Measurements from ENCODE around the gene UIMC1. TPM values are rescaled to one million over a fixed set of nuclear protein-coding genes. Genes with fewer than 3 reads are reported as not detected.
"Not testable (repeated sequence)": the region's sequence is repeated elsewhere in the genome, so short reads cannot be mapped to it uniquely, and the experiment has no call there.

The UIMC1 gene
- total RNA-seq, 1 donor from 2014 or later, result 32.9 TPM

DNA sequence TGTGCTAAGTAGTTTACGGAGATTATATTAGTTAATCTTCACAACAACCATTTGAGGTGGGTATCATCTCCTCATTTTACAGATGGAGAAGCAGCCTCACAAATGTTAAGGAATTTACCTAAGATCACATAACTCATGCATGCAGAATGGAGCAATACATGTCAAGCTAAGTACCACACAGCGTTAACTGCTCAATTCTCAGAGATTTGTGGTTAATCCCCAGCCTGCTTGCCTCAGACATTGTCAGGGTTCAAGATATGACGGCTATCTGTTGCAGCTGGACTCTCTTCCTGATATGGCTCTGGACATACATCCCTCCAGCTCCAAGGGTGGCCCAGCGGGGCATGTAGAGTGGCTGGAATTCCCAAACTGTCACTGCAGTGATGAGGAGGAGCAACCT is 8.6 kb upstream of the UIMC1 start:
- no peak for DNase-seq
- intact Hi-C loops (cut with micrococcal nuclease), result no loop called here
- no peak for ATAC-seq

DNA sequence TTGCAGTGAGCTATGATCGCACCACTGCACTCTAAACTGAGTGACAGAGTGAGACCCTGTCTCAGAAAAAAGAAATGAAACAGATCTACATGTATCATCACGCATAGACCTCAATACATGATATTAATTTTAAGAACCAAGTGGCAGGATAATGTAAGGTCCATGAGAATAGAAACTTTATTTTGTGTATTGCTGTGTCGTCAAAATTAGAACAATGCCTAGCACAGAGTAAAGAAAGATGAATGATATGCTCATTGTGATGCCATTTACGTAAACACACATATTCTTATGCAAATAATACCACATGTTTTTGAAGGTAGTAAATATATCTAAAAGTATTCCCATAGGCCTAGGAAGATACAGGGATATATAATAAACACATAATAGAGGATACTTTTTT is 3.6 kb upstream of the UIMC1 start:
- intact Hi-C loops (cut with micrococcal nuclease), result no loop called here
- no peak for ATAC-seq

DNA sequence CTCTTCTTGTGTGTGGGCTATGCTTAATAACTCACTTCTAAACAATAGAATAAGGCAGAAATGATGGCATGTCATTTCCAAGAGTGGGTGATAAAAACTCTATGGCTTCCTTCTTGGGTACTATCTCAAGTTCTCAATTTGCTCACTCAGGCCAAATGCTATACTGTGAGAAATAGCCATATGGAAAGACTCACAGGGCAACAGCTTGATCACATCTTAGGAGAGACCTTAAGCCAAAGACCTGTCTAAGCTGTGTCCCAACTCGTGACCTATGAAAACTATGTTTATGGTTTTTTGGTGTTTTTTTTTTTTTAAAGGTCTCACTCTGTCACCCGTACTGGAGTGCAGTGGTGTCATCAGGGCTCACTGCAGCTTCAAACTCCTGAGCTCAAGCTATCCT is 2.1 kb upstream of the UIMC1 start:
- intact Hi-C loops (cut with micrococcal nuclease), result no loop called here
- no peak for ATAC-seq
- DNase-seq, result no peak

More for the DNA sequence above, 3.6 kb upstream of the UIMC1 start:
- no peak for DNase-seq

DNA sequence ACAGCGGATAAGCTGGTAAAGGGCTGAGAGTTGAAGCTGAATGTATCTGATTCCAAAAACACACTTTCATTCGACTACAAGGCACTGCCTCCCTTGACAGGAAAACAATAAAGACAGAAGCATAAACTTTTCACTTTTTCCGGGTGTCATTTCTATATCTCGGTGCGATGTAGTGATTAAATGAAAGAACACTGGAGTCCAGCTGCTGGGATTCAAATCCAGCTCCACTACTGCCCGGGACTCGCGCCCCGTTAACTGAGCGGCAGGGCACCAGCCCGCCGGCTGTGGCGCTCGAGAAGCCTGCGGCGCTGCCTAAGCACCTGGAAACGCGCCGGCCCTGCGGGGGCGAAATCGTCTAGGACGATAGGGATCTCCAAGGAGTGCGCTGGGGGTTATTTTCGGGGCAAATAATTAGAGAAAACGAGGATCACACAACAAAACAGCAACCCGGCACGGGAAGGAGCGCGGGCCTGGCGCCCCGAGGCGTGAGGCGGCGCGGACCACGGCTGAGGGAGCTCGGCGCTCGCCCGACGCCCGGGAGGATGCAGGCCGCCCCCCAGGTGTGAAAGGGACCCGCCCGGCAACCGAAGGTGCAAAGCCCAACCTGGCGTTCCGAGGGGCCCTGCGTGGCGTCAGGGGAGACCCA is 837 bp downstream of the UIMC1 start:
- intact Hi-C loops (cut with micrococcal nuclease), result no loop called here
- ATAC-seq (peak; percentile 86), DNase-seq (peak; percentile 87)

DNA sequence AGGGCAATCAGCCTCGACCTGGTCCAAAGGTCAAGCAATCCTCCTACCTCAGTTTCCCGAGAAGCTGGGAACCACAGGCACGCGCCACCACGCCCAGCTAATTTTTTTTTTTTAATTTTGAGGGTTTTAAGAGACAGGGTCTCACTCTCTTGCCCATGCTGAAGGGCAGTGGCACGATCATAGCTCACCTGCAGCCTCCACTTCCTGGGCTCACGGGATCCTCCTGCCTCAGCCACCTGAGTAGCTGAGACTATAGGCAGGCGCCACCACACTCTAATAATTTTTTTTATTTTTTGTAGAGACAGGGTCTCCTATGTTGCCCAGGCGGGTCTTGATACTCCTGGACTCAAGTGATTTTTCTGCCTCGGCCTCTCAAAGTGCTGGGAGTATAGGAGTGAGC is 1.6 kb downstream of the UIMC1 start:
- intact Hi-C loops (cut with micrococcal nuclease), result no loop called here
- DNase-seq, result no peak
- no peak for ATAC-seq

DNA sequence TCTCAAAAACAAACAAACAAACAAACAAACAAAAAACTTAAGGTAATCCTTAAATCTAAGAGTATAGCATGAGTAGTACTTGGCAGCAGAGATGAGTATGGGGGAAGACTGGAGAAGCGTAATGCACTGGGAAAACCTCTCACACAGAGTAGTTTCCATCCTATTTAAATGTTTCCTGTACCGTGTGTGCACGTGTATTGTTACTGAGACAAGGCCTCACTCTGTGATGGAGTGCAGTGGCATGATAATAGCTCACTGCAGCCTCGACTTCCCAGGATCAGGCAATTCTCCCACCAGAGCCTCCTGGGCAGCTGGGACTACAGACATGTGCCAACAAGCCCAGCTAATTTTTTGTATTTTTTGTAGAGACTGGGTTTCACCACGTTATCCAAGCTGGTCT is 2.9 kb downstream of the UIMC1 start:
- DNase-seq (no peak), ATAC-seq (no peak)
- intact Hi-C loops (cut with micrococcal nuclease), result no loop called here

DNA sequence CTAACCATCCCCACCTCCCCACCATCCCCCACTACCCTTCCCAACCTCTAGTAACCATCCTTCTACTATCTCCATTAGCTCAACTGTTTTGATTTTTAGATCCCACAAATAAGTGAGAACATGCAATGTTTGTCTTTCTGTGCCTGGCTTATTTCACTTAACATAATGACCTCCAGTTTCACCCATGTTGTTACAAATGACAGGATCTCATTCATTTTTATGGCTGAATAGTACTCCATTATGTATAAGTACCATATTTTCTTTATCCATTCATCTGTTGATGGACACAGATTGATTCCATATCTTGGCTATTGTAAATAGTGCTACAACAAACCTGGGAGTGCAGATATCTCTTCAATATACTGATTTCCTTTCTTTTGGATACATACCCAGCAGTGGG is 7.1 kb downstream of the UIMC1 start:
- intact Hi-C loops (cut with micrococcal nuclease); DNase-seq; ATAC-seq: not testable (repeated sequence)

DNA sequence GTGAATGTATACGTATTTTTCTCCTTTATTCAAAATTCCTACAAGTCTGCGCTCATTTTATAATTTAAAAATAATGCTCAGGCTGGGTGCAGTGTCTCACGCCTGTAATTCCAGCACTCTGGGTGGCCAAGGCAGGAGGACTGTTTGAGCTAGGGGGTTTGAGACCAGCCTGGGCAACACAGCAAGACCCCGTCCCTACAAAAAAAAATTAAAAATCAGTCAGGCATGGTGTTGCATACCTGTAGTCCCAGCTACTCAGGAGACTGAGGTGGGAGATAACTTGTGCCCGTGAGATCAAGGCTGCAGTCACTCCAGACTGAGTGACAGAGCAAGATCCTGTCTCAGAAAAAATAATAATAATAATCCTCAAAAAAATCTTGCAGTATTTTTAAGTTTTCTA is 7.8 kb downstream of the UIMC1 start:
- DNase-seq (no peak), ATAC-seq (no peak)
- intact Hi-C loops (cut with micrococcal nuclease), result no loop called here

DNA sequence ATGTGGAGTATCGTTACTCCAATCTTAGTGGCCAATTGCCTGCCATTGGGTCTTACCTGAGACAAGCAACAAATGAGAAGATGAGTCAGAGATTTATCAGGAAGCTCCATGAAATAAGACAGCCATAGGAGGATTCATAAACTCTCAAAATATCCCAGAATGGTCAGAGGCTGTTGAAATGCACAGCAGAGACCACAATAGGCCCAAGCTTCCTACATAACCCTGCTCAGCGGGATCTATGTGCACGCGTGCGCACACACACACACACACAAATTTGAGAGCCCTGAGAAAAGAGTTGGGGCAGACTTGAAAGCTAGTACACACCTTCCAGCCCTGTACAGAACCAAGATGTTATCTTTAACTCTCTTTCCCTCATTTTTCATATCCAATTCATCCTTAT is 9.8 kb downstream of the UIMC1 start:
- intact Hi-C loops (cut with micrococcal nuclease), result no loop called here
- ATAC-seq (no peak), DNase-seq (no peak)

DNA sequence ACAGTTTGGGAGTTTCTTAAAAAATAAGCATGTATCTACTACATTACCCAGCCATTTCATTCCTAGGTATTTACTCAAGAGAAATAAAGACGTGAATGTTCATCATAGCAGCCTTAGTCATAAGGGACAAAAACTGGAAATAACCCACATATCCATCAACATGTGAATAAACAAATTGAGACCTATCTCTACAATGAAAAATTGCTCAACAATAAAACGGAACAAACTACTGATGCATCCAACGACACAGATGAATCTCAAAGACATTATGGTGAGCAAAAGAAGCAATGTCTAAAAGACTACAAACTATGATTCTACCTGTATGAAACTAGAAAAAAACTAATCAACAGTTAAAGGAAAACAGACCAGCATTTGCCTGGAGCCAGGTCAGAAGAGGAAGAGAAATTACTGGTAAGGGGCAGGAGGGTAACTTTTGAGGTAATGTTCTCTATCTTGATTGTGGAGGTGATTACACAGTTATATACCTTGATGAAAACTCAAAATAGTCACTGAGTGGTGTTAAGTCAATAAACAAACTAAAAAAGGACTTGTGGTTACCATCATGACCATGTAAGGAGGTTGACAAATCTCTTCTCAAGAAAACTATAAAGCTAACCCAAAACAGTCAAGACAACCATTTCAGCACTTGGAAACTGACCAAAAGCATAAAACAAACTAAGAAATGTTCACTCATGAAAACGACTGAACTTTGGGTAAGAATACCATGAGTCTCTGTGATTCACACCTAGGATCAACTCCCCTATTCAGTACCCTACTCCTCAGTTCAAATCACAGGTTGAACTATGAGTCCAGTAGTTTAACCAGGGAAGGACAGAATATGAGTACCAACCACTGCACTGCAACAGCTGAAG is 10.4 kb downstream of the UIMC1 start:
- intact Hi-C loops (cut with micrococcal nuclease), result no loop called here
- no peak for ATAC-seq
- no peak for DNase-seq

DNA sequence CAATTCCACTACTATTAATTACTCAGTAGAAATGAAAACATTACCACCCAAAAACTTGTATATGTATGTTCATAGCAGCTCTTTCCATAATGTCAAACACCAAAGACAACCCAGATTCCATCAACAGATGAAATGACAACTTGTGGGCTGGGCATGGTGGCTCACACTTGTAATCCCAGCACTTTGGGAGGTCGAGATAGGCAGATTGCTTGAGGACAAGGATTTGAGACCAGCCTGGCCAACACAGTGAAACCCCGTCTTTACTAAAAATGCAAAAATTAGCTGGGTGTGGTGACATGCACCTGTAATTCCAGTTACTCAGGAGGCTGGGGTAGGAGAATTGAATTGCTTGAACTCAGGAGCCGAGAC is 11.5 kb downstream of the UIMC1 start:
- intact Hi-C loops (cut with micrococcal nuclease), result no loop called here

DNA sequence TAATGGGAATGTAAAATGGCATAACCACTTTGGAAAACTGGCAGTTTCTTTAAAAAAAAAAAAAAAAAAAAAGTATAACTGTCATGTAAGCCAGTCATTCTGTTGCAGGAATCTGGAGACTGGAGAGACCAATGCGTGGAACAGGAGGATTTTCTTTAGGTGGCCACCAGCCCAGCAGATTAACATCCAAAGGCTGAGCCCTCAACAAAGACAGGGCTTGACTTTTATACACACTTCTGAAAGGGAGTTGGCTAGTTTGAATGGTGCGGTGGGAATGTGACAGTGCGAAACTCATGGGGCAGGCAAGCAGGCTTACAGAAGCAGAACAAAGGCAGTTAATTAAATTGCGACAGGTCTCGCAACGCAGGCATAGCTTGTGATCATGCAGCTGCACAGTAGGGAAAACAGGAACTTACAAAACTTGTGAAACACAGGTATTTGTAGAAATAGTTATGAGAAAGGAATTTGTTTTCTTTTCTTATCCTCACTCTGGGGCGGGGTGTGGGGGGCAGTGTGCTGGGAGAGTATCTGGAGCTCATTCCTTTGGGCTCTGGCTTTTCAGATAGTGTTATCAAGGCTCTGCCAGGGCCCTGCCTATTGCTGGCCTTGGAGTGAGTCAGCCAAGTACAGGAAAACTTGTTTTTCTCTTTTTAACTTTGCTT is 12.0 kb downstream of the UIMC1 start:
- ATAC-seq (peak; percentile 73), DNase-seq (peak; percentile 29)
- intact Hi-C loops (cut with micrococcal nuclease), result no loop called here

More for the DNA sequence above, 11.5 kb downstream of the UIMC1 start:
- ATAC-seq (no peak), DNase-seq (no peak)

DNA sequence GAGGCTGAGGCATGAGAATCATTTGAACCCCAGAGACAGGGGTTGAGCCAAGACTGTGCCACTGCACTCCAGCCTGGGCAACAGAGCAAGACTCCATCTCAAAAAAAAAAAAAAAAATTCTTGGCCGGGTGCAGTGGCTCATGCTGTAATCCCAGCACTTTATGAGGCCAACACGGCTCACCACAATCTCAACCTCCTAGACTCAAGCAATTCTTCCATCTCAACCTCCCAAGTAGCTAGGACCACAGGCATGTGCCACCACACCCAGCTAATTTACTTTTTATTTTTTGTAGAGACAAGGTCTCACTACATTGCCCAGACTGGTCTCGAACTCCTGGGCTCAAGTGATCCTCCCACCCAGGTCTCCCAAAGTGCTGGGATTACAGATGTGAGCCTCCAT is 13.5 kb downstream of the UIMC1 start:
- ATAC-seq; DNase-seq; intact Hi-C loops (cut with micrococcal nuclease): not testable (repeated sequence)

DNA sequence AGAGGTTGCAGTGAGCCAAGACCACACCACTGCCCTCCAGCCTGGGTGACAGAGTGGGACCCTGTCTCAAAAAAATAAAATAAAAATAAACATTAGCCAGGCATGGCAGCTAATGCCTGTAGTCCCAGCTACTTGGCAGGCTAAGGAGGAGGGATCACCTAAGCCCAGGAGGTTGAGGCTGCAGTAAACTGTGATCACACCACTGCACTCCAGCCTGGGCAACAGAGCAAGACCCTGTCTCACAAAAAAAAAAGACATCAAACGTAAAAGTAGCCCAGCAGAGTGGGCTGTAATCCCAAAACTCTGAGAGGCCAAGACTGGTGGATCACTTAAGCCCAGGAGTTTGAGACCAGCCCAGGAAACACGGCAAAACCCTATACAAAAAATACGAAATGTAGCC is 19.0 kb downstream of the UIMC1 start:
- no peak for DNase-seq
- no peak for ATAC-seq
- intact Hi-C loops (cut with micrococcal nuclease), result no loop called here

DNA sequence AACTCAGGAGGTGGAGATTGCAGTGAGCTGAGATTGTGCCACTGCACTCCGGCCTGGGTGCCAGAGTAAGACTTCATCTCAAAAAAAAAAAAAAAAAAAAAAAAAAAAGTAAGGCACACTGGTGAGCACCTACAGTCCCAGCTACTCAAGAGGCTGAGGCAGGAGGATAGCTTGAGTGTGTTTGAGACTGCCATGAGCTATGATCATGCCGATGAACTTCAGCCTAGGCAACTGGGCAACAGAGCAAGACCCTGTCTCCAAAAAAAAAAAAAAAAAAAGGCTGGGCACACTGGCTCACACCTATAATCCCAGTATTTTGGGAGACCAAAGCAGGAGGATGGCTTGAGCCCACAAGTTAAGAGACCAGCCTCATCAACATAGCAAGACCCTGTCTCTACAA is 20.3 kb downstream of the UIMC1 start:
- DNase-seq (no peak), ATAC-seq (no peak)
- intact Hi-C loops (cut with micrococcal nuclease), result no loop called here

DNA sequence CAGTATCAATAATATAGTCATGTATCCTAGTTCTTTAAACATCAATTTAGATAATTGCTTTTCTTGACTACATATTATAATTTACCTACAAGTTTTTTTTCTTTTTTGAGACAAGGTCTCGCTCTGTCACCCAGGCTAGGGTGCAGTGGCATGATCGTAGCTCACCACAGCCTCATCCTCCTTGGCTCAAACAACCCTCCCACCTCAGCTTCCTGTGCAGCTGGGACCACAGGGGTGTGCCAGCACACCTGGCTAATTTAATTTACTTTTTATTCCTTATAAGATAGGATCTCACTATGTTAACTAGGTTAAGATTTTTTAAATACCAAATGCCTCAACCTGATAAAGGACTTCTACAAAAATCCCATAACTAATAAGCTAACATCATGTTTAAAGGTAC is 21.1 kb downstream of the UIMC1 start:
- peak; percentile 30 for ATAC-seq
- intact Hi-C loops (cut with micrococcal nuclease), result no loop called here
- no peak for DNase-seq

DNA sequence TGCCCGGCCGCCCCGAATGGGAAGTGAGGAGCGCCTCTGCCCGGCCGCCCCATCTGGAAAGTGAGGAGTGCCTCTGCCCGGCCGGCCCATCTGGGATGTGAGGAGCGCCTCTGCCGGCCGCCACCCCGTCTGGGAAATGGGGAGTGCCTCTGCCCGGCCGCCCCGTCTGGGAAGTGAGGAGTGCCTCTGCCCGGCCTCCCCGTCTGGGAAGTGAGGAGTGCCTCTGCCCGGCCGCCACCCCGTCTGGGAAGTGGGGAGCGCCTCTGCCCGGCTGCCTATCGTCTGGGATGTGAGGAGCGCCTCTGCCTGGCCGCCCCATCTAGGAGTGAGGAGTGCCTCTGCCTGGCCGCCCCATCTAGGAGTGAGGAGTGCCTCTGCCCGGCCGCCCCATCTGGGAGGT is 22.4 kb downstream of the UIMC1 start:
- ATAC-seq; DNase-seq; intact Hi-C loops (cut with micrococcal nuclease): not testable (repeated sequence)

DNA sequence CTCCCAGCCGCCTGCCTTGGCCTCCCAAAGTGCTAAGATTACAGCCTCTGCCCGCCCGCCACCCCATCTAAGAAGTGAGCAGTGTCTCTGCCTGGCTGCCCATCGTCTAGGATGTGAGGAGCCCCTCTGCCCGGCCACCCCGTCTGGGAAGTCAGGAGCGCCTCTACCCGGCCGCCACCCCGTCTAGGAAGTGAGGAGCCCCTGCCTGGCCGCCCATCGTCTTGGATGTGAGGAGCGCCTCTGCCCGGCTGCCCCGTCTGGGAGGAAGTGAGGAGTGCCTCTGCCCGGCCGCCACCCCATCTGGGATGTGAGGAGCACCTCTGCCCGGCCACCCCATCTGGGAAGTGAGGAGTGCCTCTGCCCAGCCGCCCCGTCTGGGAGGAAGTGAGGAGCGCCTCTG is 23.0 kb downstream of the UIMC1 start:
- intact Hi-C loops (cut with micrococcal nuclease); DNase-seq; ATAC-seq: not testable (repeated sequence)

DNA sequence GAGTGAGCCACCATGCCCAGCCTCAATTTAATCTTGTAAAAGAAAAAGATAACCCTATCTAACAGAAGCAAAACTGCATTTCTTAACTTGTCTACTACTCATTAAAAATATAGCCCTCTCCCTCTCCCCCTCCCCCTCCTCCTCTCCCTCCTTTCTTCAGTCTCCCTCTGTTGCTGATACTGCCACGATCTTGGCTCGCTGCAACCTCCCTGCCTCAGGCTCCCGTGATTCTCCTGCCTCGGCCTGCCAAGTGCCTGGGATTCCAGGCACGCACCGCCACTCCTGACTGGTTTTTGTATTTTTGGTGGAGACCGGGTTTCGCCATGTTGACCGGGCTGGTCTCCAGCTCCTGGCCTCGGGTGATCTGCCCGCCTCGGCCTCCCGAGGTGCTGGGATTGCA is 23.5 kb downstream of the UIMC1 start:
- intact Hi-C loops (cut with micrococcal nuclease), result not testable (repeated sequence)
- ATAC-seq (peak; percentile 63), DNase-seq (peak; percentile 51)

DNA sequence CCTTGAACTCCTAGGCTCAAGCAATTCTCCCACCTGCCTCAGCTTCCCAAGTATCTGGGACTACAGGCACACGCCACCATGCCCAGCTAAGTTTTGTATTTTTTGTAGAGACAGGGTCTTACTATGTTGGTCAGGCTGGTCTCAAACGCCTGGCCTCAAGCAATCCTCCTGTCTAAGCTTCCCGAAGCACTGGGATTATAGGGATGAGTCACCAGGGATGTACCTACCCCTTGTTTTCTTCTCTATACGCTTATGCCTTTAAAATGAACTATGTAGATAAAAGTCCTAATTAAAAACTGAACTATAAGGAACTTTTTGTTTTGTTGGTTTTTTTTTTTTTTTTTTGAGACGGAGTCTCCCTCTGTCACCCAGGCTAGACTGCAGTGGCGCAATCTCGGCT is 25.8 kb downstream of the UIMC1 start:
- DNase-seq, result no peak
- intact Hi-C loops (cut with micrococcal nuclease), result no loop called here
- no peak for ATAC-seq
